Testis (tissue), 3 donors: ENCODE measurements around the gene OXCT1. TPM values are rescaled to one million over a fixed set of nuclear protein-coding genes. Genes with fewer than 3 reads are reported as not detected.

Source experiments
- DNase-seq: peaks from one replicate; pipeline ENCODE4 v3.0.0-alpha.2; 2019
- H3K27ac ChIP-seq, 2 donors: fragments of 200-600 bp; sonication (generic); one replicate each; pipeline ENCODE4 v1.5.1; 2019
- H3K27me3 ChIP-seq: fragments of 200-600 bp; sonication (generic); one replicate; pipeline ENCODE4 v1.5.1; 2019
- H3K36me3 ChIP-seq: fragments of 200-600 bp; sonication (generic); one replicate; pipeline ENCODE4 v1.5.1; 2017; ENCODE audit warnings: low read depth; ENCODE audit errors: missing control alignments
- H3K4me1 ChIP-seq: fragments of 200-600 bp; sonication (generic); one replicate; pipeline ENCODE4 v1.5.1; 2019
- H3K4me3 ChIP-seq, 2 donors: fragments of 200-600 bp; sonication (generic); one replicate each; pipeline ENCODE4 v1.5.1; 2017 to 2019
- H3K9me3 ChIP-seq: fragments of 200-600 bp; sonication (generic); one replicate; pipeline ENCODE4 v1.5.1; 2017
- POLR2A ChIP-seq: fragments of 450-650 bp; IDR thresholded peaks from one replicate; pipeline ENCODE4 v1.6.1; 2017; ENCODE audit warnings: antibody characterized with exemption, mild to moderate bottlenecking, moderate library complexity
- whole genome bisulfite sequencing, 2 donors: methylation state at CpG; one replicate each; pipeline ENCODE4 v1.1.5; 2018; 5-methylcytosine and 5-hydroxymethylcytosine counted together
- intact Hi-C: fragments of 100-400 bp; cut with DNase I; formaldehyde crosslinking; loops from one replicate; pipeline ENCODE4 v1.15.1; 2023; ENCODE audit warnings: low total_unique reads
- polyA plus RNA-seq: library from polyadenylated mRNA; stranded (reverse); fragments of 350-450 nt; fragmentation: Illumina TruSeq; extraction: RNeasy Lipid Tissue Mini Kit (QIAGEN cat#74804); gene quantifications from one replicate; pipeline ENCODE4 v1.2.3, GENCODE V29; 2014; ENCODE audit warnings: low read depth, low replicate concordance; ENCODE audit not compliant: insufficient read depth
- total RNA-seq, 2 donors: library from RNA; depleted of rRNA; stranded (reverse); fragments of >200 nt; gene quantifications; one replicate each; pipeline ENCODE4 v1.2.3, GENCODE V29; 2016
- TF ChIP-seq, protein P1 (sequence below), 3 experiments: fragments of 450-650 bp in 2 of 3; fragments of 200-600 bp in 1 of 3; sonication (generic) in 1 of 3; IDR thresholded peaks; one replicate each; pipeline ENCODE4 v1.5.1; 2016 to 2019; ENCODE audit warnings: antibody characterized with exemption in 3 of 3, mild to moderate bottlenecking in 2 of 3, moderate library complexity in 1 of 3

The OXCT1 gene
- total and polyA plus RNA-seq, 3 donors from 2014 or later: 11.7 to 22.7 (median 16.5) TPM

DNA sequence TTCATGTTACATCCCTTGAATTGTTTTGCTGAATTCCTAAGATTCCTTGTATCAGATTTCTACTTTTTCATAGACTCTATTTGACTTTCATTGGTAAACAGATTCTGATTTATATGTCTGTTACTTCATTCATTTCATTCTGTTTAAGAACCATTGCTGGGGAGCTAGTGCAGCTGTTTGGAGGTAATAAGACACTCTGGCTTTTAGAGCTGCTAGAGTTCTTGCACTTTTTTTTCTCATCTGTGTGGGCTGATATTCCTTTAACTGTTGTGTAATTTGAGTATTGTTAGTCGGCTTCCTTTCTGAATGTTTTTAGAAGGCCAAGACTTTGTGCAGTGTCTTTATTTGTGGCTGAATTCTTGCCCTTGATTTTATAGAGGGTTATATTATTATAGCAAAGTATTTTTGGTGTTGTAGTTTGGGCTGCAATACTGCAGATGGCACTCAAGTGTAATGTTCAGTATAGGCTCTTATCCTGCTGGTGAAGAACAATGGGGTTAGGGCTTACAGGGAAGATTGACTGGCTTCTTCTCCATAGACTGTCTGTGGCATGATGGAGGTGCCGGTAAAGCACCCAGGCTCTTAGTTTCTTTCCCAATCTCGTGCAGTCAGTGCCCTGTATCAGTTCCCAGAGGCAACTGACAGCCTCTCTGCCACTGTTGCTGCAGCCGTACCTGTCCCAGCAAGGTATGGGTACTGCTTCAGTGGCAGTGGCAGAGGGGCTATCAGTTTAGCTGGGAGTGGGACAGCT, 162.2 kb downstream of the OXCT1 start:
- Histone ChIP-seq H3K4me3 (no peak overlapping the region), H3K27ac (no peak overlapping the region), H3K27me3 (no peaks in the 10 kb centered on the region), H3K4me1 (no peaks in the 10 kb centered on the region), H3K9me3 (no peaks in the 10 kb centered on the region), H3K36me3 (no peaks in the 10 kb centered on the region)
- 65 to 69% methylated on average over 3 to 4 of the region's 4 CpGs for WGBS, 2 donors
- TF ChIP-seq POLR2A: no peak
- TF ChIP-seq, protein P1, sequence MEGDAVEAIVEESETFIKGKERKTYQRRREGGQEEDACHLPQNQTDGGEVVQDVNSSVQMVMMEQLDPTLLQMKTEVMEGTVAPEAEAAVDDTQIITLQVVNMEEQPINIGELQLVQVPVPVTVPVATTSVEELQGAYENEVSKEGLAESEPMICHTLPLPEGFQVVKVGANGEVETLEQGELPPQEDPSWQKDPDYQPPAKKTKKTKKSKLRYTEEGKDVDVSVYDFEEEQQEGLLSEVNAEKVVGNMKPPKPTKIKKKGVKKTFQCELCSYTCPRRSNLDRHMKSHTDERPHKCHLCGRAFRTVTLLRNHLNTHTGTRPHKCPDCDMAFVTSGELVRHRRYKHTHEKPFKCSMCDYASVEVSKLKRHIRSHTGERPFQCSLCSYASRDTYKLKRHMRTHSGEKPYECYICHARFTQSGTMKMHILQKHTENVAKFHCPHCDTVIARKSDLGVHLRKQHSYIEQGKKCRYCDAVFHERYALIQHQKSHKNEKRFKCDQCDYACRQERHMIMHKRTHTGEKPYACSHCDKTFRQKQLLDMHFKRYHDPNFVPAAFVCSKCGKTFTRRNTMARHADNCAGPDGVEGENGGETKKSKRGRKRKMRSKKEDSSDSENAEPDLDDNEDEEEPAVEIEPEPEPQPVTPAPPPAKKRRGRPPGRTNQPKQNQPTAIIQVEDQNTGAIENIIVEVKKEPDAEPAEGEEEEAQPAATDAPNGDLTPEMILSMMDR (IDR thresholded peaks at IDR 0.05): no peak
- no peak for DNase-seq
- intact Hi-C loops: no loop called here

- TF ChIP-seq POLR2A: no peak
- TF ChIP-seq, protein P1 (IDR thresholded peaks at IDR 0.05): no peak
- H3K27ac ChIP-seq: no peak overlapping the region
- intact Hi-C loops: no loop called here
- H3K9me3 ChIP-seq: no peaks in the 10 kb centered on the region
- 91 to 94% methylated on average over 3 of the region's 3 CpGs for WGBS, 2 donors
- no peak for DNase-seq
- no peaks in the 10 kb centered on the region for H3K4me1 ChIP-seq
- no peaks in the 10 kb centered on the region for H3K36me3 ChIP-seq
- no peak overlapping the region for H3K4me3 ChIP-seq
- H3K27me3 ChIP-seq: no peaks in the 10 kb centered on the region
Observed at GRCh38 chr5:41695920-41696582, 174.2 kb downstream of the OXCT1 start.

- Histone ChIP-seq H3K4me3 (no peak overlapping the region), H3K27me3 (no peaks in the 10 kb centered on the region), H3K36me3 (no peaks in the 10 kb centered on the region), H3K27ac (no peak overlapping the region), H3K9me3 (no peaks in the 10 kb centered on the region), H3K4me1 (no peaks in the 10 kb centered on the region)
- TF ChIP-seq, protein P1 (IDR thresholded peaks at IDR 0.05): no peak
- TF ChIP-seq POLR2A: no peak
- intact Hi-C loops: no loop called here
- DNase-seq: no peak
- 83 to 89% methylated on average over 2 of the region's 2 CpGs for WGBS, 2 donors
Observed at GRCh38 chr5:41686767-41687166, 183.5 kb downstream of the OXCT1 start.

DNA sequence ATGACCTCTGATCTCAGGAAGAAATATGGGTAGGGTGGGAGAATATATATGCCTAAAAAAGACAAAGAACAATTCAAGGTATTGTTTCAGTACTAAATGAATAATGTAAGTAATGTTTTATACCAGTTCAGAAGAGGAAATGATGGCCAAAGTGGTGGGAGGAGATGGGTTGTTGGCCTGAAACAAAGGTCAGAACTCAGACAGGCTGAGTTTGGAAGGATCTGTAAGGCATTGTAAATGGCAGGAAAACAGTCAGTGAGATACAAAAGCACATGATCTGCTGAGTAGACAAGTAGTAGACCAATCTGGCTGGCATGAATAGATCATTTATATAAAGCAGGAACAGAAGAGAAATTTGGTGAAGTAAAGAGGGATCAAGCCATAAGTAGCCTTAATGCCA, 184.0 kb downstream of the OXCT1 start:
- Histone ChIP-seq H3K4me1 (no peaks in the 10 kb centered on the region), H3K9me3 (no peaks in the 10 kb centered on the region), H3K27ac (no peak overlapping the region), H3K4me3 (no peak overlapping the region), H3K27me3 (no peaks in the 10 kb centered on the region), H3K36me3 (no peaks in the 10 kb centered on the region)
- no peak for TF ChIP-seq POLR2A
- TF ChIP-seq, protein P1 (IDR thresholded peaks at IDR 0.05): no peak
- intact Hi-C loops: no loop called here
- no peak for DNase-seq

DNA sequence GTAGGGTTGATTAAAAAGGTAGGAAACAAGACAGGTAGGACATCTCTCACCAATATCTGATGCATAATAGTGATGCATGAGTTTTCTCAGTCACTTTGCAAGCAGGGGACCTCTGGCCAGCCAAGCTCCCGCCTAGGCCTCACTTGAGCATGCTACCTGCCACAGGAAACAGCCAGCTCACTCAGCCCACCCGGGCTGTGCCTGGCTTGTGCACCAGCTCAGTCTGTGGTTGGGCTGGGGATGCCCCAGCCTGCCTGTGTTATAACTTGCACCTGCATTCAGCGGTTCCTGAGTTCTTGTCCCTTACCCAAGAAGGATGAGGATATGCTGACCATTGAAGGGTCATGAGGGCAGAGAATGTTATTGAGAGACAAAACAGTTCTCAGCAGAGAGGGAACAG, 187.0 kb downstream of the OXCT1 start:
- TF ChIP-seq, protein P1 (IDR thresholded peaks at IDR 0.05): no peak
- TF ChIP-seq POLR2A: no peak
- Histone ChIP-seq H3K27me3 (no peaks in the 10 kb centered on the region), H3K36me3 (no peaks in the 10 kb centered on the region), H3K4me1 (no peaks in the 10 kb centered on the region), H3K9me3 (no peaks in the 10 kb centered on the region), H3K27ac (no peak overlapping the region), H3K4me3 (no peak overlapping the region)
- no peak for DNase-seq
- intact Hi-C loops: no loop called here
- WGBS, 2 donors: 80 to 83% methylated on average over 3 of the region's 3 CpGs
